ENCODE results near the gene CHN1. TPM values are rescaled to one million over a fixed set of nuclear protein-coding genes. Genes with fewer than 3 reads are reported as not detected.

Gene CHN1
- polyA plus RNA-seq, 1 of the 3 experiments (the other 2 are of a cell fraction): 31.6 TPM

DNA sequence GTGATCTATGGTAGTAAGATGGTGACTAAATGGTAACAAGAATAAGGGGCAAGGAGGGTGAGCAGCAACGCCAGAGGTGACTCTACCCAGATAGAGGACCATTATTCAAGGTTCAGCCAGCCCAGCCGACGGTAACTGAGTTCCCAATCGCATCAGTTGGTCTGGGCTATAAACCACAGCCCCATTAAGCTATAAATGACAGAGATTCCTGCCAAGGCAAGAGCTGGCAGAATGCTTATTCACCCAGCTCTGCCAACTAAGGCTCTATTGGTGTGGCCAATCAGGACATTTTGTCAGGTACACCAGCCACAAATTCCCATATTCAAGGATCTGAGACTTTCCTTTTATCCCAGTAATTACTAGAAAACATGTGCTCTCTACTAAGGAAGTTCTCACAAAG, 3.6 kb downstream of the CHN1 start:
- no peaks in the 10 kb centered on the region for H3K9me3 ChIP-seq
- H3K4me1 ChIP-seq (ENCODE audit: control insufficient read depth in 1 of 2, insufficient read depth in 2 of 2, low read depth in 1 of 2, low read length in 1 of 2): peaks cover 0 to 37% of the 10 kb centered on the region in 2 experiments
- no peak for DNase-seq
- ChIA-PET POLR2A (no interaction called here), CTCF (interaction anchor here (0.8 to 1.9 kb wide), 5 partner anchors 10 to 231 kb away, joined by 3 to 6 read pairs (median 4); no protein-coding TSS in a partner anchor)
- peaks cover 50% of the 10 kb centered on the region for H3K79me2 ChIP-seq (ENCODE audit: insufficient read depth)
- TF ChIP-seq CHD2 (IDR thresholded peaks at IDR 0.05; ENCODE audit: low read length, partially characterized antibody) (no peak), RXRA (IDR thresholded peaks at IDR 0.05; ENCODE audit: borderline replicate concordance, low read depth) (no peak), TCF12 (IDR thresholded peaks at IDR 0.05) (no peak), FOXJ3 (CRISPR knock-in tag; IDR thresholded peaks at IDR 0.05) (no peak), RAD21 (IDR thresholded peaks at IDR 0.05; ENCODE audit: low read length) (no peak), YY1 (IDR thresholded peaks at IDR 0.05; ENCODE audit: low read depth) (no peak), RCOR1 (IDR thresholded peaks at IDR 0.05; ENCODE audit: low read length) (no peak), GATA2 (CRISPR knock-in tag; IDR thresholded peaks at IDR 0.05) (no peak)
- TF ChIP-seq, protein P1, sequence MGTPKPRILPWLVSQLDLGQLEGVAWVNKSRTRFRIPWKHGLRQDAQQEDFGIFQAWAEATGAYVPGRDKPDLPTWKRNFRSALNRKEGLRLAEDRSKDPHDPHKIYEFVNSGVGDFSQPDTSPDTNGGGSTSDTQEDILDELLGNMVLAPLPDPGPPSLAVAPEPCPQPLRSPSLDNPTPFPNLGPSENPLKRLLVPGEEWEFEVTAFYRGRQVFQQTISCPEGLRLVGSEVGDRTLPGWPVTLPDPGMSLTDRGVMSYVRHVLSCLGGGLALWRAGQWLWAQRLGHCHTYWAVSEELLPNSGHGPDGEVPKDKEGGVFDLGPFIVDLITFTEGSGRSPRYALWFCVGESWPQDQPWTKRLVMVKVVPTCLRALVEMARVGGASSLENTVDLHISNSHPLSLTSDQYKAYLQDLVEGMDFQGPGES (IDR thresholded peaks at IDR 0.05; ENCODE audit: low read depth, low read length): no peak
- TF ChIP-seq, protein P2, sequence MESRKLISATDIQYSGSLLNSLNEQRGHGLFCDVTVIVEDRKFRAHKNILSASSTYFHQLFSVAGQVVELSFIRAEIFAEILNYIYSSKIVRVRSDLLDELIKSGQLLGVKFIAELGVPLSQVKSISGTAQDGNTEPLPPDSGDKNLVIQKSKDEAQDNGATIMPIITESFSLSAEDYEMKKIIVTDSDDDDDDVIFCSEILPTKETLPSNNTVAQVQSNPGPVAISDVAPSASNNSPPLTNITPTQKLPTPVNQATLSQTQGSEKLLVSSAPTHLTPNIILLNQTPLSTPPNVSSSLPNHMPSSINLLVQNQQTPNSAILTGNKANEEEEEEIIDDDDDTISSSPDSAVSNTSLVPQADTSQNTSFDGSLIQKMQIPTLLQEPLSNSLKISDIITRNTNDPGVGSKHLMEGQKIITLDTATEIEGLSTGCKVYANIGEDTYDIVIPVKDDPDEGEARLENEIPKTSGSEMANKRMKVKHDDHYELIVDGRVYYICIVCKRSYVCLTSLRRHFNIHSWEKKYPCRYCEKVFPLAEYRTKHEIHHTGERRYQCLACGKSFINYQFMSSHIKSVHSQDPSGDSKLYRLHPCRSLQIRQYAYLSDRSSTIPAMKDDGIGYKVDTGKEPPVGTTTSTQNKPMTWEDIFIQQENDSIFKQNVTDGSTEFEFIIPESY (IDR thresholded peaks at IDR 0.05; ENCODE audit: borderline replicate concordance, low read depth): no peak
- no peak overlapping the region for H3K9ac ChIP-seq
- H3K4me3 ChIP-seq (ENCODE audit: low read depth in 2 of 2, low read length in 1 of 2): no peak overlapping the region
- no peak overlapping the region for H2AFZ ChIP-seq (ENCODE audit: low read depth)
- H3K9me2 ChIP-seq: no peaks in the 10 kb centered on the region
- WGBS (ENCODE audit: low lambda C conversion rate): 79% methylated on average over 4 of the region's 4 CpGs
- no peaks in the 10 kb centered on the region for H3K27me3 ChIP-seq (ENCODE audit: insufficient read depth)
- H3K36me3 ChIP-seq (replicated peaks in 1 of 2; ENCODE audit: control insufficient read depth in 1 of 2, insufficient read depth in 2 of 2, low read length in 1 of 2): no peaks in the 10 kb centered on the region
- H3F3A ChIP-seq (replicated peaks; ENCODE audit: insufficient read depth): peaks cover 23% of the 10 kb centered on the region
- H3K27ac ChIP-seq (ENCODE audit: low read depth in 2 of 2, low read length in 1 of 2): peak overlapping the region in 1 of 2 experiments; percentile 39; a peak in 1 of 4 replicates
- H4K20me1 ChIP-seq (ENCODE audit: insufficient read depth): no peaks in the 10 kb centered on the region
- H3K4me2 ChIP-seq: no peak overlapping the region

DNA sequence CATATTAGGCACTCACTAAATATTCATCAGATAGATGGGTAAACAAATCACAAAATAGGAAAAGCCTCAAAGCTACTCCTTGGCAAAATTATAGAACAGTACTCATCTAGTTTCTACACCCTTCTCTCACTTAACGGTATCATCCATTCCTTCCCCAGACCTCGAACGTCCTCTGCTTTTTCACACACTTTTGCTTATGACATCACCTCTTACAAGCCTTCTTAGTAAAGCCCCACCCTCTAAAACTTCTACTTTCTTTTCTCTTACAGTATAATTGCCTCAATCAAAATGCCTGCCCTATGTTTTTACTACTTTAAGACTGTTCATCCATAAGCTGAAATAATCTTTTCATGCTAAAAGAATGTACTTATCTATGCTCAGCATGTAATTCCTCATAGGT, 8.1 kb downstream of the CHN1 start:
- H3K9ac ChIP-seq: no peak overlapping the region
- POLR2A ChIA-PET: interaction anchor here (0.8 kb wide), 1 partner anchor 8 kb away, joined by 3 read pairs; the partner anchor contains the start of gene CHN1

More for the DNA sequence above, 8.1 kb downstream of the CHN1 start:
- H3K9me3 ChIP-seq: no peaks in the 10 kb centered on the region
- H3K4me3 ChIP-seq (ENCODE audit: low read depth in 2 of 2, low read length in 1 of 2): no peak overlapping the region
- no peak overlapping the region for H3K4me2 ChIP-seq
- H3K79me2 ChIP-seq (ENCODE audit: insufficient read depth): peaks cover 56% of the 10 kb centered on the region
- no peak overlapping the region for H3K27ac ChIP-seq (ENCODE audit: low read depth in 2 of 2, low read length in 1 of 2)
- H3K27me3 ChIP-seq (ENCODE audit: insufficient read depth): no peaks in the 10 kb centered on the region
- TF ChIP-seq MXI1 (IDR thresholded peaks at IDR 0.05; ENCODE audit: low read depth, low read length): no peak
- no peak for TF ChIP-seq EP300 (IDR thresholded peaks at IDR 0.05; ENCODE audit: borderline replicate concordance in 1 of 2, low read depth in 1 of 2, low read length in 1 of 2)
- no peak for TF ChIP-seq FOXJ3 (CRISPR knock-in tag; IDR thresholded peaks at IDR 0.05)
- TF ChIP-seq, protein P3, sequence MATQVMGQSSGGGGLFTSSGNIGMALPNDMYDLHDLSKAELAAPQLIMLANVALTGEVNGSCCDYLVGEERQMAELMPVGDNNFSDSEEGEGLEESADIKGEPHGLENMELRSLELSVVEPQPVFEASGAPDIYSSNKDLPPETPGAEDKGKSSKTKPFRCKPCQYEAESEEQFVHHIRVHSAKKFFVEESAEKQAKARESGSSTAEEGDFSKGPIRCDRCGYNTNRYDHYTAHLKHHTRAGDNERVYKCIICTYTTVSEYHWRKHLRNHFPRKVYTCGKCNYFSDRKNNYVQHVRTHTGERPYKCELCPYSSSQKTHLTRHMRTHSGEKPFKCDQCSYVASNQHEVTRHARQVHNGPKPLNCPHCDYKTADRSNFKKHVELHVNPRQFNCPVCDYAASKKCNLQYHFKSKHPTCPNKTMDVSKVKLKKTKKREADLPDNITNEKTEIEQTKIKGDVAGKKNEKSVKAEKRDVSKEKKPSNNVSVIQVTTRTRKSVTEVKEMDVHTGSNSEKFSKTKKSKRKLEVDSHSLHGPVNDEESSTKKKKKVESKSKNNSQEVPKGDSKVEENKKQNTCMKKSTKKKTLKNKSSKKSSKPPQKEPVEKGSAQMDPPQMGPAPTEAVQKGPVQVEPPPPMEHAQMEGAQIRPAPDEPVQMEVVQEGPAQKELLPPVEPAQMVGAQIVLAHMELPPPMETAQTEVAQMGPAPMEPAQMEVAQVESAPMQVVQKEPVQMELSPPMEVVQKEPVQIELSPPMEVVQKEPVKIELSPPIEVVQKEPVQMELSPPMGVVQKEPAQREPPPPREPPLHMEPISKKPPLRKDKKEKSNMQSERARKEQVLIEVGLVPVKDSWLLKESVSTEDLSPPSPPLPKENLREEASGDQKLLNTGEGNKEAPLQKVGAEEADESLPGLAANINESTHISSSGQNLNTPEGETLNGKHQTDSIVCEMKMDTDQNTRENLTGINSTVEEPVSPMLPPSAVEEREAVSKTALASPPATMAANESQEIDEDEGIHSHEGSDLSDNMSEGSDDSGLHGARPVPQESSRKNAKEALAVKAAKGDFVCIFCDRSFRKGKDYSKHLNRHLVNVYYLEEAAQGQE (IDR thresholded peaks at IDR 0.05; ENCODE audit: low read depth, low read length): no peak
- no peak for TF ChIP-seq TCF12 (IDR thresholded peaks at IDR 0.05)
- no peak for TF ChIP-seq ELF1 (IDR thresholded peaks at IDR 0.05)
- TF ChIP-seq, protein P4, sequence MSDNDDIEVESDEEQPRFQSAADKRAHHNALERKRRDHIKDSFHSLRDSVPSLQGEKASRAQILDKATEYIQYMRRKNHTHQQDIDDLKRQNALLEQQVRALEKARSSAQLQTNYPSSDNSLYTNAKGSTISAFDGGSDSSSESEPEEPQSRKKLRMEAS (IDR thresholded peaks at IDR 0.05; ENCODE audit: low read depth): no peak
- no peak for TF ChIP-seq GABPA (IDR thresholded peaks at IDR 0.05; ENCODE audit: low read depth)
- TF ChIP-seq CHD2 (IDR thresholded peaks at IDR 0.05; ENCODE audit: low read length, partially characterized antibody): no peak
- 96% methylated on average over 3 of the region's 3 CpGs for WGBS (ENCODE audit: low lambda C conversion rate)
- H3K4me1 ChIP-seq (ENCODE audit: control insufficient read depth in 1 of 2, insufficient read depth in 2 of 2, low read depth in 1 of 2, low read length in 1 of 2): peaks cover 0 to 25% of the 10 kb centered on the region in 2 experiments; a peak in 2 of 4 replicates
- H3F3A ChIP-seq (replicated peaks; ENCODE audit: insufficient read depth): peaks cover 17% of the 10 kb centered on the region
- H3K9me2 ChIP-seq: no peaks in the 10 kb centered on the region
- DNase-seq: no peak
- H3K36me3 ChIP-seq (replicated peaks in 1 of 2; ENCODE audit: control insufficient read depth in 1 of 2, insufficient read depth in 2 of 2, low read length in 1 of 2): peaks cover 0 to 3% of the 10 kb centered on the region in 2 experiments
- H4K20me1 ChIP-seq (ENCODE audit: insufficient read depth): no peaks in the 10 kb centered on the region
- CTCF ChIA-PET: interaction anchor here (0.9 to 2.9 kb wide), 7 partner anchors 8 to 300 kb away, joined by 3 to 11 read pairs (median 4); partner anchors contain the start of gene CHN1
- no peak overlapping the region for H2AFZ ChIP-seq (ENCODE audit: low read depth)
